ENCODE data around the gene AKNA.

The AKNA gene

GRCh38 chr9:114344188-114344566 lies 43.6 kb downstream of the AKNA start:
- intact Hi-C loops (cut with DNase I; ENCODE audit: low total_unique reads) = no loop called here

DNA sequence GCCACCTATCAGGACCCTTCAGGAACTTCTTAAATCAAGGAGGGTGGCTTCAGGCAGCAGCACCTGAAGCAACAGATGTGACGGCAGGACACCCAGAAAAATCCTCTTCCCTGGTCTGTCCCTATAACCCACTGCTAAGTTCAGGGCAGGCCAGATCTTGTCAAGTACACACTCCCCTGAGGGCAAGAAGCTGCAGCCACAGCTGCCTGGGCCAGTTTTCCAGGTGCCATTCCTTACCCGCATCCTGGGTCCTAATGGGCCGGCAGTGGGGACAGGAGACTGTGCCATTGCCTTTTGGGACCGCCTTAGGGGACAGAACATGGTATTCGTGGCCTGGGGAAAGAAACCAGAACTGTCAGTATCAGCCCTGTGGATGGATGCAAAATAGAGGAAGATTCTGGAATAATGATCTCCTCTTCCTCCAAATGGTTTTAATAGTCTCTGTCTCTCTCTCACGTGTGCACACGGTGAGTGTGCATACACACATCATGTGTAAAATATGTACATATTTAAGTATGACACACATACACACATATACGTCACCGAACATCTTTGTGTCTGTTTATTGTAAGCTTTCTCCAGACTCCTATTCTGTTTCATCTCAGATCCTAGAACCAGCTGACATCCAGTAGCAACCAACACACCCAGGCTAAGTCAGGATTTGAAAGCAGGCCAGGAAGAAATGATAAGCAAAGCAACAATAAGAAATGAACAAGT lies 44.2 kb downstream of the AKNA start:
- intact Hi-C loops (cut with DNase I; ENCODE audit: low total_unique reads) = no loop called here
- TF ChIP-seq, protein P1, sequence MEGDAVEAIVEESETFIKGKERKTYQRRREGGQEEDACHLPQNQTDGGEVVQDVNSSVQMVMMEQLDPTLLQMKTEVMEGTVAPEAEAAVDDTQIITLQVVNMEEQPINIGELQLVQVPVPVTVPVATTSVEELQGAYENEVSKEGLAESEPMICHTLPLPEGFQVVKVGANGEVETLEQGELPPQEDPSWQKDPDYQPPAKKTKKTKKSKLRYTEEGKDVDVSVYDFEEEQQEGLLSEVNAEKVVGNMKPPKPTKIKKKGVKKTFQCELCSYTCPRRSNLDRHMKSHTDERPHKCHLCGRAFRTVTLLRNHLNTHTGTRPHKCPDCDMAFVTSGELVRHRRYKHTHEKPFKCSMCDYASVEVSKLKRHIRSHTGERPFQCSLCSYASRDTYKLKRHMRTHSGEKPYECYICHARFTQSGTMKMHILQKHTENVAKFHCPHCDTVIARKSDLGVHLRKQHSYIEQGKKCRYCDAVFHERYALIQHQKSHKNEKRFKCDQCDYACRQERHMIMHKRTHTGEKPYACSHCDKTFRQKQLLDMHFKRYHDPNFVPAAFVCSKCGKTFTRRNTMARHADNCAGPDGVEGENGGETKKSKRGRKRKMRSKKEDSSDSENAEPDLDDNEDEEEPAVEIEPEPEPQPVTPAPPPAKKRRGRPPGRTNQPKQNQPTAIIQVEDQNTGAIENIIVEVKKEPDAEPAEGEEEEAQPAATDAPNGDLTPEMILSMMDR (IDR thresholded peaks at IDR 0.05) = no peak
- H3K9me3 ChIP-seq = no peaks in the 10 kb centered on the region
- H3K27me3 ChIP-seq = no peaks in the 10 kb centered on the region
- DNase-seq = no peak
- H3K27ac ChIP-seq = no peak overlapping the region
- H3K36me3 ChIP-seq = peaks cover 93 to 100% (median 98%) of the 10 kb centered on the region in 3 donors
- peaks cover 0 to 7% (median 3%) of the 10 kb centered on the region in 4 donors for H3K4me1 ChIP-seq
- no peak overlapping the region for H3K4me3 ChIP-seq

More at GRCh38 chr9:114344188-114344566, 43.6 kb downstream of the AKNA start:
- Histone ChIP-seq H3K9me3 (no peaks in the 10 kb centered on the region), H3K27me3 (no peaks in the 10 kb centered on the region), H3K27ac (no peak overlapping the region), H3K36me3 (peaks cover 91 to 100% (median 95%) of the 10 kb centered on the region in 3 donors), H3K4me3 (no peak overlapping the region), H3K4me1 (peaks cover 0 to 13% (median 8%) of the 10 kb centered on the region in 4 donors)
- DNase-seq = no peak
- TF ChIP-seq, protein P1 (IDR thresholded peaks at IDR 0.05) = no peak

- Histone ChIP-seq H3K36me3 (peaks cover 96 to 100% (median 98%) of the 10 kb centered on the region in 3 donors), H3K9me3 (no peaks in the 10 kb centered on the region), H3K4me1 (no peaks in the 10 kb centered on the region), H3K27ac (no peak overlapping the region), H3K4me3 (no peak overlapping the region), H3K27me3 (no peaks in the 10 kb centered on the region)
- no peak for DNase-seq
- intact Hi-C loops (cut with DNase I; ENCODE audit: low total_unique reads) = no loop called here
- TF ChIP-seq, protein P1 (IDR thresholded peaks at IDR 0.05) = no peak
These were observed 44.9 kb downstream of the AKNA start for GRCh38 chr9:114342755-114343440.

- no peaks in the 10 kb centered on the region for H3K4me1 ChIP-seq
- intact Hi-C loops (cut with DNase I; ENCODE audit: low total_unique reads) = no loop called here
- no peaks in the 10 kb centered on the region for H3K27me3 ChIP-seq
- TF ChIP-seq, protein P1 (IDR thresholded peaks at IDR 0.05) = no peak
- no peak overlapping the region for H3K27ac ChIP-seq
- H3K4me3 ChIP-seq = no peak overlapping the region
- DNase-seq = no peak
- peaks cover 89 to 100% (median 98%) of the 10 kb centered on the region in 3 donors for H3K36me3 ChIP-seq
- H3K9me3 ChIP-seq = no peaks in the 10 kb centered on the region
These were observed 45.8 kb downstream of the AKNA start for GRCh38 chr9:114341991-114342390.

DNA sequence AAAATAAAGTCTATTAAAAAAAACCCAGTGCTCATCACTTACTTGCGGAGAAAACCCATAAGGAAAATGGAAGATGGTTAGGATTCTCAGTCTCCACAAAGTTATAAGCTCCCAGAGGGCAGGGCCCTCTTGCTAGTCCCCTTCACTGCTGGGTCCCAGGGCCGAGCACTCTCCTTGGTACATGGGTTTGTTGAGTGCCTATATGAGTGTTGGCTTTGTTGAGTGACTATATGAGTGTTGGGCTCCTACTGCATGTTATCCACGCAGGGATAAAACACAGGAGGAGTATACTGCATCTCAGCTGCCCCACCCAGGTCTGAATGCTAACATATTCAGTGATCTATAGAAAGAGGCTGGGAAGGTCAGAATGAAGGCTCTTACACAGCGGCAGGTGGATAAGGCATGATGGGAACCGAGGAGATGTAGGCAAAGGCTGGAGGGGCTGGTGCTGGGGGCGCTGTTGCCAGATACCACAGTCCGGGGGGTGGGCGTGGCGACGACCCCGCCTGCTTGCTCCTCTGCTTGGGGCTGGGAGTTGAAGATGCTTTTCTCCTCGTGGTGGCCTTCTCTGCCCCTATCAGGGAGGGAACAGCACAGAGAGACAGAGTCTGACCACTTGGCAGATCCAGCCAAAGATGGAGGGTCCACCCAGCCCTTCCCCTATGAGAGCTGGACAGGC lies 46.5 kb downstream of the AKNA start:
- no peak for DNase-seq
- Histone ChIP-seq H3K4me1 (no peaks in the 10 kb centered on the region), H3K36me3 (peaks cover 87 to 100% (median 98%) of the 10 kb centered on the region in 3 donors), H3K27me3 (no peaks in the 10 kb centered on the region), H3K27ac (no peak overlapping the region), H3K4me3 (no peak overlapping the region), H3K9me3 (no peaks in the 10 kb centered on the region)
- intact Hi-C loops (cut with DNase I; ENCODE audit: low total_unique reads) = no loop called here
- TF ChIP-seq, protein P1 (IDR thresholded peaks at IDR 0.05) = no peak

Measured in tibial artery (tissue), 4 donors.